Stimulated activated CD8-positive, alpha-beta memory T cell treated with anti-CD3 and anti-CD28 coated beads, Interleukin-7, amount 100 ng/mL, for 1 hour (primary cell): ENCODE data around the gene PTPN6.
"Not testable (repeated sequence)": the region's sequence is repeated elsewhere in the genome, so short reads cannot be mapped to it uniquely, and the experiment has no call there.

Experiments used
- DNase-seq, 2 donors: peaks; one replicate each; pipeline ENCODE4 v3.0.0-alpha.2; 2020; ENCODE audit warnings: low read depth in 2 of 2

Gene PTPN6

GRCh38 chr12:6950811-6951540 is at the start of gene PTPN6:
TSS of gene PTPN6 (plus strand) at chr12:6951356. CDS start at chr12:6951513, 157 bp downstream.
- DNase-seq: no peak

- no peak for DNase-seq
Measured at GRCh38 chr12:6902448-6902847, 48.7 kb upstream of the PTPN6 start.

GRCh38 chr12:6903722-6904121 is 47.4 kb upstream of the PTPN6 start:
- no peak for DNase-seq

- DNase-seq: peak; percentile 92 to 96
Measured at GRCh38 chr12:6904280-6905276, 46.6 kb upstream of the PTPN6 start, which contains the start of gene LRRC23. TSS of gene LRRC23 (plus strand) at chr12:6904822. CDS start at chr12:6905634, 812 bp downstream.

GRCh38 chr12:6905414-6906040 is 45.6 kb upstream of the PTPN6 start:
- no peak for DNase-seq

GRCh38 chr12:6908141-6908540 is 43.0 kb upstream of the PTPN6 start:
- not testable (repeated sequence) for DNase-seq

GRCh38 chr12:6909421-6910145 is 41.6 kb upstream of the PTPN6 start:
- DNase-seq: no peak

GRCh38 chr12:6912164-6912935 is 38.8 kb upstream of the PTPN6 start:
- no peak for DNase-seq

GRCh38 chr12:6914246-6914946 is 36.8 kb upstream of the PTPN6 start, which contains the start of gene ENO2:
TSS of gene ENO2 (plus strand) at chr12:6914580. CDS start at chr12:6915833, 1,253 bp downstream.
- DNase-seq: peak; percentile 60 to 62

- DNase-seq: no peak
Measured at GRCh38 chr12:6914947-6915788, 36.0 kb upstream of the PTPN6 start.

- DNase-seq: no peak
Measured at GRCh38 chr12:6915789-6916285, 35.3 kb upstream of the PTPN6 start.

- DNase-seq: no peak
Measured at GRCh38 chr12:6916426-6917200, 34.5 kb upstream of the PTPN6 start.

- no peak for DNase-seq
Measured at GRCh38 chr12:6917491-6918231, 33.5 kb upstream of the PTPN6 start.

- DNase-seq: no peak
Measured at GRCh38 chr12:6919588-6919987, 31.6 kb upstream of the PTPN6 start.

GRCh38 chr12:6921539-6921938 is 29.6 kb upstream of the PTPN6 start:
- DNase-seq: no peak

GRCh38 chr12:6921996-6922946 is 28.9 kb upstream of the PTPN6 start:
- no peak for DNase-seq
